ENCODE results near the gene SPSB1. TPM values are rescaled to one million over a fixed set of nuclear protein-coding genes. Genes with fewer than 3 reads are reported as not detected.
A peak's percentile ranks its signal among the peaks of the same experiment; 100 is the strongest.

Gene SPSB1
- total RNA-seq, 1 experiment from 2014 or later: 4.3 TPM

GRCh38 chr1:9346566-9346965 lies 53.9 kb downstream of the SPSB1 start:
- Mint-ChIP-seq H3K4me3 (no peak overlapping the region), H3K36me3 (peaks cover 3% of the 10 kb centered on the region; the same call in 1 of the 2 replicates), H3K27me3 (ENCODE audit: low read depth) (no peaks in the 10 kb centered on the region; the same call in 1 of the 2 replicates), H3K27ac (no peak overlapping the region; the same call in 1 of the 2 replicates), H3K9me3 (peaks cover 7% of the 10 kb centered on the region), H3K4me1 (peaks cover 28% of the 10 kb centered on the region)
- ChIA-PET CTCF (no interaction called here), POLR2A (no interaction called here)
- ATAC-seq (no peak), DNase-seq (ENCODE audit: low spot score) (no peak)
- no peak for TF ChIP-seq ZBTB43 (CRISPR knock-in tag; IDR thresholded peaks at IDR 0.05)
- no peak for TF ChIP-seq RORB (CRISPR knock-in tag; IDR thresholded peaks at IDR 0.05)
- TF ChIP-seq TCF7 (CRISPR knock-in tag; IDR thresholded peaks at IDR 0.05; ENCODE audit: low read depth): no peak
- no peak for TF ChIP-seq MLX (CRISPR knock-in tag; IDR thresholded peaks at IDR 0.05)
- no peak for TF ChIP-seq NFE2L1 (CRISPR knock-in tag; IDR thresholded peaks at IDR 0.05)
- TF ChIP-seq FOXK1 (CRISPR knock-in tag; IDR thresholded peaks at IDR 0.05): no peak
- no peak for TF ChIP-seq ESRRA (CRISPR knock-in tag; IDR thresholded peaks at IDR 0.05; ENCODE audit: borderline replicate concordance)
- TF ChIP-seq IRF1 (CRISPR knock-in tag; IDR thresholded peaks at IDR 0.05): no peak
- TF ChIP-seq PRRX2 (CRISPR knock-in tag; IDR thresholded peaks at IDR 0.05): no peak
- TF ChIP-seq ELF4 (CRISPR knock-in tag; IDR thresholded peaks at IDR 0.05; ENCODE audit: low read depth): no peak
- TF ChIP-seq E2F4 (CRISPR knock-in tag; IDR thresholded peaks at IDR 0.05; ENCODE audit: borderline replicate concordance, low read depth): no peak

GRCh38 chr1:9347095-9347850 lies 54.6 kb downstream of the SPSB1 start:
- CTCF ChIA-PET: no interaction called here
- peaks cover 3% of the 10 kb centered on the region; the same call in 1 of the 2 replicates for H3K36me3 Mint-ChIP-seq
- ATAC-seq (no peak), DNase-seq (ENCODE audit: low spot score) (no peak)
- peaks cover 7% of the 10 kb centered on the region for H3K9me3 Mint-ChIP-seq
- POLR2A ChIA-PET: no interaction called here
- TF ChIP-seq GRHL2 (CRISPR knock-in tag; IDR thresholded peaks at IDR 0.05; ENCODE audit: insufficient replicate concordance, severe bottlenecking): no peak
- TF ChIP-seq ZNF121 (CRISPR knock-in tag; IDR thresholded peaks at IDR 0.05): 0 out of 2 replicates have a peak, but pooled peaks have one; percentile 5
- H3K4me1 Mint-ChIP-seq: peaks cover 28% of the 10 kb centered on the region
- no peaks in the 10 kb centered on the region; the same call in 1 of the 2 replicates for H3K27me3 Mint-ChIP-seq (ENCODE audit: low read depth)
- no peak overlapping the region for H3K4me3 Mint-ChIP-seq
- no peak overlapping the region for H3K27ac Mint-ChIP-seq

GRCh38 chr1:9349331-9349851 lies 56.7 kb downstream of the SPSB1 start:
- Mint-ChIP-seq H3K27me3 (ENCODE audit: low read depth) (no peaks in the 10 kb centered on the region; the same call in 1 of the 2 replicates), H3K4me3 (no peak overlapping the region), H3K9me3 (no peaks in the 10 kb centered on the region), H3K36me3 (no peaks in the 10 kb centered on the region), H3K4me1 (peaks cover 28% of the 10 kb centered on the region), H3K27ac (peak overlapping the region; percentile 80; the same call in 1 of the 2 replicates)
- no peak for DNase-seq (ENCODE audit: low spot score)
- ChIA-PET CTCF (interaction anchor here (1.1 kb wide), 1 partner anchor 82 kb away, joined by 3 read pairs; no protein-coding TSS in a partner anchor), POLR2A (no interaction called here)
- ATAC-seq: no peak
- no peak for TF ChIP-seq GTF2I (CRISPR knock-in tag; conservative IDR thresholded peaks at IDR 0.05)
- TF ChIP-seq JAZF1 (CRISPR knock-in tag; IDR thresholded peaks at IDR 0.05): no peak
- TF ChIP-seq SMAD4 (CRISPR knock-in tag; IDR thresholded peaks at IDR 0.05): no peak
- TF ChIP-seq TP53 (CRISPR knock-in tag; IDR thresholded peaks at IDR 0.05): no peak
- no peak for TF ChIP-seq ZNF532 (CRISPR knock-in tag; IDR thresholded peaks at IDR 0.05; ENCODE audit: borderline replicate concordance)
- no peak for TF ChIP-seq NFE2L1 (CRISPR knock-in tag; IDR thresholded peaks at IDR 0.05)
- TF ChIP-seq AFF4 (CRISPR knock-in tag; IDR thresholded peaks at IDR 0.05; ENCODE audit: borderline replicate concordance): no peak
